Lung (tissue), 12 donors: ENCODE measurements around the gene PLXNA2. TPM values are rescaled to one million over a fixed set of nuclear protein-coding genes. Genes with fewer than 3 reads are reported as not detected.

Experiments
- ATAC-seq: fragments of 200-7000 bp; cut with Tn5 transposase; one replicate; pipeline ENCODE4 v1.9.1; 2020; ENCODE audit warnings: moderate number of reproducible peaks; ENCODE audit not compliant: insufficient read depth, low FRiP score
- DNase-seq, 3 donors: peaks; one replicate each; pipeline ENCODE4 v3.0.0-alpha.2; 2013 to 2017
- H3K27ac ChIP-seq, 2 donors: one replicate each; pipeline ENCODE4 v1.5.1; 2013; ENCODE audit warnings: mild to moderate bottlenecking in 2 of 2, moderate library complexity in 2 of 2, control low read depth in 1 of 2, inconsistent platforms in 1 of 2, low read depth in 1 of 2, low read length in 1 of 2
- H3K27me3 ChIP-seq, 3 donors: one replicate each; pipeline ENCODE4 v1.5.1; 2013; ENCODE audit warnings: low read length in 2 of 3; ENCODE audit not compliant: control insufficient read depth in 3 of 3, insufficient read depth in 3 of 3
- H3K36me3 ChIP-seq, 4 donors: one replicate each; pipeline ENCODE4 v1.5.1; 2013; ENCODE audit warnings: low read length in 4 of 4, mild to moderate bottlenecking in 1 of 4, moderate library complexity in 1 of 4; ENCODE audit not compliant: control insufficient read depth in 4 of 4, insufficient read depth in 4 of 4
- H3K4me1 ChIP-seq, 5 donors: one replicate each; pipeline ENCODE4 v1.5.1; 2013; ENCODE audit warnings: low read length in 5 of 5, mild to moderate bottlenecking in 2 of 5, moderate library complexity in 1 of 5; ENCODE audit not compliant: control insufficient read depth in 5 of 5, insufficient read depth in 5 of 5
- H3K4me3 ChIP-seq: one replicate; pipeline ENCODE4 v1.5.1; 2013; ENCODE audit warnings: mild to moderate bottlenecking, control low read depth, moderate library complexity
- H3K9ac ChIP-seq, 2 donors: one replicate each; pipeline ENCODE4 v1.5.1; 2013; ENCODE audit warnings: low read length in 2 of 2, control low read depth in 1 of 2; ENCODE audit not compliant: insufficient read depth in 1 of 2
- H3K9me3 ChIP-seq, 4 donors: one replicate each; pipeline ENCODE4 v1.5.1; 2013; ENCODE audit warnings: low read length in 3 of 4, mild to moderate bottlenecking in 1 of 4, moderate library complexity in 1 of 4; ENCODE audit not compliant: control insufficient read depth in 4 of 4, insufficient read depth in 3 of 4
- CTCF ChIP-seq: IDR thresholded peaks from 2 replicates; pipeline ENCODE4 v1.5.1; 2012; ENCODE audit warnings: mild to moderate bottlenecking; ENCODE audit errors: control extremely low read depth, extremely low read depth
- WGBS, 2 donors: extraction: QIAGEN DNeasy Blood & Tissue Kit; methylation state at CpG; one replicate each; pipeline ENCODE4 v1.1.7; 2013; 5-methylcytosine and 5-hydroxymethylcytosine counted together
- polyA plus RNA-seq, 2 donors: library from polyadenylated mRNA; stranded (reverse); fragments of 200-250 nt; gene quantifications; one replicate each; pipeline ENCODE4 v1.2.1, GENCODE V29; 2013
- total RNA-seq, 2 donors: library from RNA; depleted of rRNA in 1 of 2; stranded (reverse); fragments of >200 nt in 1 of 2; gene quantifications; one replicate each; pipeline ENCODE4 v1.2.1, GENCODE V29; 2014 to 2021
- donor health status: control.
- donor health status: control.
- donor health status: Bipolar disorder and iron deficiency.
- donor health status: healthy.
- donor health status: DM: yes; HTN: yes; CAD: no.

The PLXNA2 gene
- total and polyA plus RNA-seq, 4 donors: 13.2 to 118 (median 32.6) TPM

GRCh38 chr1:207987164-207987563 lies 257.0 kb downstream of the PLXNA2 start:
- TF ChIP-seq CTCF: no peak
- Histone ChIP-seq H3K4me3 (no peak overlapping the region), H3K27me3 (no peaks in the 10 kb centered on the region), H3K4me1 (no peaks in the 10 kb centered on the region), H3K9me3 (peaks cover 0 to 2% (median 0%) of the 10 kb centered on the region in 4 donors), H3K27ac (no peak overlapping the region), H3K36me3 (no peaks in the 10 kb centered on the region), H3K9ac (no peak overlapping the region)
- DNase-seq: no peak
- 69 to 84% methylated on average over 5 of the region's 5 CpGs for whole genome bisulfite sequencing, 2 donors
- peak; percentile 47 for ATAC-seq

GRCh38 chr1:207985996-207986395 lies 258.2 kb downstream of the PLXNA2 start:
- ATAC-seq (no peak), DNase-seq (no peak)
- Histone ChIP-seq H3K27ac (no peak overlapping the region), H3K27me3 (no peaks in the 10 kb centered on the region), H3K36me3 (no peaks in the 10 kb centered on the region), H3K4me1 (no peaks in the 10 kb centered on the region), H3K9me3 (peaks cover 0 to 4% (median 0%) of the 10 kb centered on the region in 4 donors), H3K4me3 (no peak overlapping the region), H3K9ac (no peak overlapping the region)
- no peak for TF ChIP-seq CTCF
- 86 to 94% methylated on average over 7 of the region's 7 CpGs for WGBS, 2 donors

GRCh38 chr1:207984831-207985572 lies 259.2 kb downstream of the PLXNA2 start:
- Histone ChIP-seq H3K9me3 (peaks cover 0 to 2% (median 0%) of the 10 kb centered on the region in 4 donors), H3K27me3 (no peaks in the 10 kb centered on the region), H3K9ac (no peak overlapping the region), H3K4me3 (no peak overlapping the region), H3K27ac (no peak overlapping the region), H3K4me1 (no peaks in the 10 kb centered on the region), H3K36me3 (no peaks in the 10 kb centered on the region)
- no peak for ATAC-seq
- 88 to 91% methylated on average over 4 of the region's 4 CpGs for WGBS, 2 donors
- no peak for DNase-seq
- TF ChIP-seq CTCF: no peak
